HEK293T (cell line): ENCODE results near the gene MUTYH.

Source experiments
- CTCF ChIA-PET: fragments of 350-600 bp; formaldehyde crosslinking; extraction: SDS; loops from one replicate; lab custom pipeline; 2021; ENCODE audit warnings: antibody characterized with exemption, inconsistent platforms; lab: Yijun Ruan, JAX
- POLR2A ChIA-PET: fragments of 350-600 bp; formaldehyde crosslinking; extraction: SDS; loops from one replicate; lab custom pipeline; 2020; ENCODE audit warnings: antibody characterized with exemption, inconsistent platforms; lab: Yijun Ruan, JAX
- DNase-seq: peaks from one replicate; pipeline ENCODE4 v3.0.0; 2012; ENCODE audit warnings: mixed read lengths; ENCODE audit errors: extremely low spot score
- ARNT ChIP-seq: fragments of 450-650 bp; IDR thresholded peaks from 2 replicates; pipeline ENCODE4 v1.6.1; 2017; ENCODE audit warnings: mild to moderate bottlenecking
- BHLHE40 ChIP-seq: fragments of 450-650 bp; IDR thresholded peaks from 2 replicates; pipeline ENCODE4 v1.6.1; 2016; ENCODE audit warnings: mild to moderate bottlenecking, moderate library complexity, borderline replicate concordance
- CTBP1 ChIP-seq: fragments of 450-650 bp; IDR thresholded peaks from 2 replicates; pipeline ENCODE4 v1.6.1; 2016; ENCODE audit warnings: borderline replicate concordance
- ELF4 ChIP-seq: fragments of 450-650 bp; IDR thresholded peaks from 2 replicates; pipeline ENCODE4 v1.6.1; 2017; ENCODE audit warnings: antibody characterized with exemption
- FOXA1 ChIP-seq: fragments of 450-650 bp; IDR thresholded peaks from 2 replicates; pipeline ENCODE4 v1.6.1; 2016; ENCODE audit warnings: mild to moderate bottlenecking
- FOXK2 ChIP-seq: fragments of 450-650 bp; IDR thresholded peaks from 2 replicates; pipeline ENCODE4 v1.6.1; 2016; ENCODE audit warnings: mild to moderate bottlenecking
- FOXM1 ChIP-seq: fragments of 450-650 bp; IDR thresholded peaks from 2 replicates; pipeline ENCODE4 v1.6.1; 2017; ENCODE audit warnings: mild to moderate bottlenecking, borderline replicate concordance
- HDGF ChIP-seq: fragments of 450-650 bp; IDR thresholded peaks from 2 replicates; pipeline ENCODE4 v1.6.1; 2017; ENCODE audit warnings: antibody characterized with exemption, borderline replicate concordance
- L3MBTL2 ChIP-seq: fragments of 450-650 bp; conservative IDR thresholded peaks from 2 replicates; pipeline ENCODE4 v1.6.1; 2016; ENCODE audit warnings: mild to moderate bottlenecking
- LEF1 ChIP-seq: fragments of 450-650 bp; IDR thresholded peaks from 2 replicates; pipeline ENCODE4 v1.6.1; 2017; ENCODE audit warnings: mild to moderate bottlenecking, borderline replicate concordance
- NFRKB ChIP-seq: fragments of 450-650 bp; IDR thresholded peaks from 2 replicates; pipeline ENCODE4 v1.6.1; 2016; ENCODE audit warnings: mild to moderate bottlenecking, moderate library complexity
- SP1 ChIP-seq: fragments of 450-650 bp; IDR thresholded peaks from 2 replicates; pipeline ENCODE4 v1.6.1; 2017
- SUZ12 ChIP-seq: fragments of 450-650 bp; IDR thresholded peaks from 2 replicates; pipeline ENCODE4 v1.6.1; 2016; ENCODE audit warnings: mild to moderate bottlenecking
- TARDBP ChIP-seq: fragments of 450-650 bp; IDR thresholded peaks from 2 replicates; pipeline ENCODE4 v1.6.1; 2016
- ZNF384 ChIP-seq: fragments of 450-650 bp; IDR thresholded peaks from 2 replicates; pipeline ENCODE4 v1.6.1; 2016
- TF ChIP-seq, protein P1 (sequence below): fragments of 450-650 bp; IDR thresholded peaks from 2 replicates; pipeline ENCODE4 v1.6.1; 2016

The MUTYH gene

DNA sequence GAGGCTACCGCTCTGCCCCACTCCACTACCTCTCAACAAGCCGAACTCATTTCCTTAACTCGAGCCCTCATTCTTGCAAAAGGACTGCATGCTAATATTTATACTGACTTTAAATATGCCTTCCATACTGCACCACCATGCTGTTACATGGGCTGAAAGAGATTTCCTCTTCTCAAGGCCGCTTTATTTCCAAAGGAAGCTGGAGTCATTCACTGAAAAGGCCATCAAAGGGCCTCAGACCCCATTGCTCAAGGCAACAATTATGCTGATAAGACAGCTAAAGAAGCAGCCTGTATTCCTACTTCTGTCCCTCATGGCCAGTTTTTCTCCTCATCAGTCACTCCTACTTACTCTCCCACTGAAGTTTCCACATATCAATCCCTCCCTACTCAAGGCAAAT is 20.5 kb downstream of the MUTYH start:
- POLR2A ChIA-PET, result interaction anchor here (3.9 kb wide), 1 partner anchor 20 kb away, joined by 27 read pairs; the partner anchor contains the start of genes MUTYH and TOE1
- CTCF ChIA-PET, result no interaction called here
- no peak for TF ChIP-seq TARDBP
- DNase-seq, result no peak

DNA sequence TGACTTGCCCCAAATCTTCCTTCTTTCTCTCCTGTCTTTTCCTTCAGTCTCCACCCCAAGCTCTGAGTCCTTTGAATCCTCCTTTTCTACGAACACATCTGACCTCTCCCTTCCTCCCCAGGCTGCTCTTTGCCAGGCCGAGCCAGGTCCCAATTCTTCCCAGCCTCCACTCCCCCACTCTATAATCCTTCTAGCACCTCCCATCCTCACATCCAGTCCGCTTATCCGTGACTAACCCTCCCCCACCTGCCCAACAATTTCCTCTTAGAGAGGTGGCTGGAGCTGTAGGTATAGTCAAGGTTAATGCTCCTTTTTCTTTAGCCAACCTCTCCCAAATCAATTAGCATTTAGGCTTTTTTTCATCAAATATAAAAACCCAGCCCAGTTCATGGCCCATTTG is 23.1 kb downstream of the MUTYH start:
- no peak for DNase-seq
- ChIA-PET CTCF (no interaction called here), POLR2A (no interaction called here)
- TF ChIP-seq SUZ12 (no peak), ELF4 (no peak), ZNF384 (no peak), TARDBP (no peak), NFRKB (no peak), CTBP1 (no peak), FOXK2 (no peak), ARNT (no peak)

DNA sequence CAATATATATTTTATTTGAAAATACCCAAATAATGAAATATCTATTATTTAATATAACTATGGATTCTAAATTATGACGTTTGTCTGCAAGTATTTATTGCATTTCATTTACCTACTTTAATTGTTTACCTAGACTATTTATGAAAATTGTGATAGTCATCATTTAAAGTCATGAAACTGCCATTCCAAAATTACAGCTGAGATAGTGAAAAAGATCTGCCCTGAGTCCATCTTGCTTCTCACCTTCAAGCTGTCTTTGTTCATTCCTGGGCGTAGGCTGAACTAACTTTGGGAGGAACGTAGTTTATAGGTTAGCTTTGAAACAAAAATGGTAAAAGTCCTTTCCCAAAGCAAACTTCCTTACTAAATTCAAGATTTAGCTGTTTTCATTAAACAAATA is 26.0 kb downstream of the MUTYH start:
- no peak for DNase-seq
- TF ChIP-seq NFRKB, result no peak
- no peak for TF ChIP-seq BHLHE40
- TF ChIP-seq SP1, result no peak
- TF ChIP-seq FOXM1, result no peak
- TF ChIP-seq, protein P1, sequence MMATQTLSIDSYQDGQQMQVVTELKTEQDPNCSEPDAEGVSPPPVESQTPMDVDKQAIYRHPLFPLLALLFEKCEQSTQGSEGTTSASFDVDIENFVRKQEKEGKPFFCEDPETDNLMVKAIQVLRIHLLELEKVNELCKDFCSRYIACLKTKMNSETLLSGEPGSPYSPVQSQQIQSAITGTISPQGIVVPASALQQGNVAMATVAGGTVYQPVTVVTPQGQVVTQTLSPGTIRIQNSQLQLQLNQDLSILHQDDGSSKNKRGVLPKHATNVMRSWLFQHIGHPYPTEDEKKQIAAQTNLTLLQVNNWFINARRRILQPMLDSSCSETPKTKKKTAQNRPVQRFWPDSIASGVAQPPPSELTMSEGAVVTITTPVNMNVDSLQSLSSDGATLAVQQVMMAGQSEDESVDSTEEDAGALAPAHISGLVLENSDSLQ, result no peak
- TF ChIP-seq FOXA1, result no peak
- TF ChIP-seq FOXK2, result no peak
- no peak for TF ChIP-seq ARNT
- TF ChIP-seq SUZ12, result no peak
- TF ChIP-seq ZNF384, result no peak
- TF ChIP-seq HDGF, result no peak
- TF ChIP-seq LEF1, result no peak
- no peak for TF ChIP-seq TARDBP
- TF ChIP-seq CTBP1, result no peak
- TF ChIP-seq ELF4, result no peak
- no peak for TF ChIP-seq L3MBTL2
- CTCF ChIA-PET, result interaction anchor here (0.6 kb wide), 1 partner anchor 295 kb away, joined by 3 read pairs; no protein-coding TSS in a partner anchor
- POLR2A ChIA-PET, result interaction anchor here (0.8 kb wide), 1 partner anchor 11 kb away, joined by 5 read pairs; no protein-coding TSS in a partner anchor

DNA sequence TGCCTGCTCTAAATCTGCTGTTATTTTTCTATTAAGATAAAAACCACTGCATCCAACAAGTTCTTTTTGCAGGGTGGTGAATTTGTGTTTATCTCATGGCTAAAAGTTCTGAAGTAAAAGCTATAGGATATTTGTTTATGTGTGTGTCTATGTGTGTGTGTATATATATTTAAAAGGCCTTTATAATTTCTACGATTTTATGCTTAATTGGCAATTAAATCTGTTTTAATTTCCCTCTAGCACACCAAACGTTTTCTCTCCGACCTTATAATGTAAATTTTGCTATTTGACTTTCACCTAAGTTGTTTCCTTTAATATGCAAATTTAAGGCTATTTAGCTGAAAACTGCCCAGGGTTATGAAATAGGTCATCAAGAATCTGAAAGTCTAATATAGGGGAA is 33.3 kb downstream of the MUTYH start:
- CTCF ChIA-PET, result interaction anchor here (0.6 to 1.5 kb wide), 2 partner anchors 292 to 371 kb away, joined by 3 to 4 read pairs; no protein-coding TSS in a partner anchor
- POLR2A ChIA-PET, result interaction anchor here (6.4 kb wide), 1 partner anchor 32 kb away, joined by 90 read pairs; the partner anchor contains the start of genes MUTYH and TOE1
- no peak for TF ChIP-seq SUZ12
- no peak for TF ChIP-seq ELF4
- TF ChIP-seq FOXK2, result no peak
- no peak for TF ChIP-seq ZNF384
- TF ChIP-seq FOXA1, result no peak
- no peak for TF ChIP-seq ARNT
- no peak for TF ChIP-seq SP1
- no peak for DNase-seq

DNA sequence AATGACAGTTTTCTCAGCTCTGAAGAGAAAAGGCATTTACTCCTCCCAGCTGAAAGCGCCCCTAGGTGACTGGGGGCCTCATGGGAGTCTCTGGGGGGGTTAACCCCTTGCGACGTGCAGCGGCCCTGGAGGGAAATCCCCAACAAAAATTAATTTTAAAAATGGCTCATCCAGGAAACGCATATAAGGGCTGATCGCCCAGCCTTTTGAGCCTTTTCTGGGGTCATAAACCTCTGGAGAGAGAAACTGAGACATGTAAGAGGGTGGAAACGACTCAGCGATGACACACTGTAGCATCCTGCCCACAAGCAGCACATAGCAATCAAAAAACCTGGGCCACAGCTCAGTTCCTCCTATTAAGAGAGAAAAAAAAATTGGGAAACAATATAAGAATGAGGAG is 33.9 kb downstream of the MUTYH start:
- ChIA-PET POLR2A (interaction anchor here (0.5 to 6.4 kb wide), 2 partner anchors 33 to 294 kb away, joined by 3 to 90 read pairs; partner anchors contain the start of genes MUTYH and TOE1), CTCF (interaction anchor here (0.6 to 1.5 kb wide), 2 partner anchors 292 to 370 kb away, joined by 3 to 4 read pairs; no protein-coding TSS in a partner anchor)
- no peak for DNase-seq
- TF ChIP-seq SP1, result no peak
- no peak for TF ChIP-seq CTBP1
- no peak for TF ChIP-seq L3MBTL2
- TF ChIP-seq ELF4, result no peak
- TF ChIP-seq, protein P1, result no peak
- TF ChIP-seq HDGF, result no peak
- no peak for TF ChIP-seq NFRKB
- no peak for TF ChIP-seq TARDBP
- TF ChIP-seq FOXK2, result no peak
- no peak for TF ChIP-seq ARNT
- no peak for TF ChIP-seq ZNF384
- TF ChIP-seq FOXA1, result no peak
- TF ChIP-seq BHLHE40, result no peak

DNA sequence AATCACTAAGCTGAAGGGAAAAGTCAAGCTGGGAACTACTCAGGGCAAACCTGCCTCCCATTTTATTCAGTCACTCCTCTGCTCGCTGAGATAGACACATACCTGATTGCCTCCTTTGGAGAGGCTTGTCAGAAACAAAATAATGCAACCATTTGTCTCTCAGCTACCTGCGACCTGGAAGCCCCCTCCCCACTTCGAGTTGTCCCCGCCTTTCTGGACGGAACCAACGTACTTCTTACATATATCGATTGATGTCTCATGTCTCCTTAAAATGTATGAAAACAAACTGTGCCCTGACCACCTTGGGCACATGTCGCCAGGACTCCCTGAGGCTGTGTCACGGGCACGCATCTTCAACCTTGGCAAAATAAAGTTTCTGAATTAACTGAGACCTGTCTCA is 35.0 kb downstream of the MUTYH start:
- TF ChIP-seq CTBP1 (no peak), SUZ12 (no peak), BHLHE40 (no peak)
- DNase-seq, result no peak
- ChIA-PET CTCF (no interaction called here), POLR2A (interaction anchor here (0.8 to 6.4 kb wide), 9 partner anchors 13 to 293 kb away, joined by 3 to 90 read pairs (median 4); partner anchors contain the start of genes MUTYH, NASP, PRDX1 and TOE1)

DNA sequence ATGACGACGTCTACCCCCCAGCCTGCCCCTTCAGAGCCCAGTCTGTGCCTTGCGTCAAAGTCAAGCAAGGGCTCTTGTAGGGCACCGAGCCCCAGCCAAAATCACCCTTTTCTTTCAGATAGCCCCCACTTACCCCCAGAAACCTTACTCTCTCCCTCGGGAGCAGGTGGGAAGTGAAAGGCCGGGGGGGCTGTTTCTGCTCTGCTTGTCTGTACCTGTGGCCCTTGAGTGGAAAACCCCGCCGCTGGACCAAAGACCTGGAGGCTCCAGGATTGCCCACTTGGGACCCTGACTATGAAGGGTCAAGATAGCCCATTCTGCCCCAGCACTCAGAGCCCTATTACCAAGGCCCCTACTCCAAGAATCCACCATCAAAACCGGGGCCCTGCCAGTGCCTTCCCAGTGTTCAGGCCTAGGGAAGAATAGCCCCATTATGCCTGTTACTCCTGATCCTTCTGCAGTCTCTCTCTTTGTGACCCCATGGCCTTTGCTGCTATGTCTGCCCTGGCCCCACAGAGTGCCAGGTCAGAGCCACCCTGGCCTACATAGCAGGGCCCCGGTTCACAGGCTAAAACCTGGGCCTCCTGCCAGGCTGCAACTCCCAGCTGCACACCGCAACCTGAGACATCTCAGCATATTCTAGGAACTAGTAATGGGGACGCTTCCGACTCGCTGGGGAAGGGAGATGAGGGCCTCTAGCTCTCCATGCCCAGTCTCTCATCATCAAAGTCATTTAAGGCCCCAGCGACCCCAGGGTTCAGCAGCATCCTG is 35.7 kb downstream of the MUTYH start:
- no peak for TF ChIP-seq TARDBP
- TF ChIP-seq FOXA1, result no peak
- no peak for TF ChIP-seq NFRKB
- no peak for TF ChIP-seq BHLHE40
- TF ChIP-seq, protein P1, result no peak
- no peak for TF ChIP-seq SP1
- no peak for DNase-seq
- ChIA-PET POLR2A (interaction anchor here (0.8 to 6.9 kb wide), 15 partner anchors 14 to 583 kb away, joined by 3 to 154 read pairs (median 4); partner anchors contain the start of genes HECTD3, MUTYH, NASP and PRDX1), CTCF (interaction anchor here (1.2 to 7.9 kb wide), 2 partner anchors 35 to 289 kb away, joined by 3 to 139 read pairs; partner anchors contain the start of genes HECTD3 and UROD)
